Activated T-cell treated with anti-CD3 and anti-CD28 coated beads for 48 hours (primary cell): ENCODE measurements around the gene FAM222A.

Experiments used
- DNase-seq: peaks from one replicate; pipeline ENCODE4 v3.0.0-alpha.2; 2020; ENCODE audit warnings: low read depth

Gene FAM222A

GRCh38 chr12:109772622-109773321 is 59.1 kb downstream of the FAM222A start:
- no peak for DNase-seq

- DNase-seq = no peak
These were observed 59.9 kb downstream of the FAM222A start for GRCh38 chr12:109773384-109774011.

GRCh38 chr12:109775172-109775881 is 61.7 kb downstream of the FAM222A start:
- peak; percentile 59 for DNase-seq

GRCh38 chr12:109776624-109777023 is 63.0 kb downstream of the FAM222A start:
- DNase-seq = no peak

GRCh38 chr12:109777544-109777943 is 63.9 kb downstream of the FAM222A start:
- DNase-seq = peak; percentile 12

- DNase-seq = no peak
These were observed 65.1 kb downstream of the FAM222A start for GRCh38 chr12:109778684-109779083.

GRCh38 chr12:109779382-109779781 is 65.8 kb downstream of the FAM222A start:
- no peak for DNase-seq

GRCh38 chr12:109781668-109782325 is 68.2 kb downstream of the FAM222A start:
- no peak for DNase-seq

- no peak for DNase-seq
These were observed 68.7 kb downstream of the FAM222A start for GRCh38 chr12:109782326-109782703.

GRCh38 chr12:109783135-109783964 is 69.7 kb downstream of the FAM222A start:
- no peak for DNase-seq

- DNase-seq = no peak
These were observed 70.3 kb downstream of the FAM222A start for GRCh38 chr12:109783965-109784244.

GRCh38 chr12:109785854-109786253 is 72.2 kb downstream of the FAM222A start:
- no peak for DNase-seq

- no peak for DNase-seq
These were observed 73.2 kb downstream of the FAM222A start for GRCh38 chr12:109786799-109787198.

GRCh38 chr12:109789526-109790048 is 76.0 kb downstream of the FAM222A start:
- DNase-seq = no peak

GRCh38 chr12:109792992-109793391 is 79.4 kb downstream of the FAM222A start:
- DNase-seq = no peak

GRCh38 chr12:109793411-109793810 is 79.8 kb downstream of the FAM222A start:
- DNase-seq = no peak

- no peak for DNase-seq
These were observed 80.3 kb downstream of the FAM222A start for GRCh38 chr12:109793826-109794501.

GRCh38 chr12:109795023-109795422 is 81.4 kb downstream of the FAM222A start:
- DNase-seq = no peak

- no peak for DNase-seq
These were observed 82.4 kb downstream of the FAM222A start for GRCh38 chr12:109796057-109796456.

- DNase-seq = no peak
These were observed 84.5 kb downstream of the FAM222A start for GRCh38 chr12:109797905-109798669.
